ENCODE results near the gene FUT3. TPM values are rescaled to one million over a fixed set of nuclear protein-coding genes. Genes with fewer than 3 reads are reported as not detected.

FUT3 gene
- total and polyA plus RNA-seq, 2 of the 8 experiments (the other 6 are each of a cell fraction or from before 2014, with no cell fraction given), result 0.15 to 0.63 TPM

- peak; percentile 78 to 79 for TF ChIP-seq RAD21 (IDR thresholded peaks at IDR 0.05 in 1 of 2, conservative IDR thresholded peaks at IDR 0.05 in 1 of 2; ENCODE audit: low read depth in 2 of 2, low read length in 2 of 2)
- 0 out of 4 replicates have a peak, but pooled peaks of 1 of the 2 experiments have one; percentile 50 for TF ChIP-seq HDAC2 (IDR thresholded peaks at IDR 0.05; ENCODE audit: borderline replicate concordance in 1 of 2, low read depth in 2 of 2, low read length in 2 of 2)
- TF ChIP-seq SAP30 (IDR thresholded peaks at IDR 0.05; ENCODE audit: insufficient read depth, insufficient replicate concordance, low read length), result no peak
- no peak for TF ChIP-seq KDM1A (IDR thresholded peaks at IDR 0.05; ENCODE audit: borderline replicate concordance, low read length)
- TF ChIP-seq TEAD4 (IDR thresholded peaks at IDR 0.05; ENCODE audit: low read depth, low read length), result 0 out of 2 replicates have a peak, but pooled peaks have one; percentile 7
These were observed 40.9 kb upstream of the FUT3 start (continued) for GRCh38 chr19:5891938-5892771.

Data from H1 (cell line).